ENCODE results near the gene HOXA10. TPM values are rescaled to one million over a fixed set of nuclear protein-coding genes. Genes with fewer than 3 reads are reported as not detected.
A peak's percentile ranks its signal among the peaks of the same experiment; 100 is the strongest.

The HOXA10 gene
- total RNA-seq, 2 donors from 2014 or later = not detected

- 14 to 17% methylated on average over 10 to 15 of the region's 15 CpGs for WGBS, 2 experiments (ENCODE audit: insufficient coverage in 1 of 2, insufficient read length in 1 of 2)
- Histone ChIP-seq H3K4me1 (ENCODE audit: control insufficient read depth, insufficient read depth, low read length) (peaks cover 6% of the 10 kb centered on the region), H3K4me3 (ENCODE audit: low read length) (no peak overlapping the region), H3K9me3 (ENCODE audit: control insufficient read depth, low read length) (no peaks in the 10 kb centered on the region), H3K36me3 (ENCODE audit: control insufficient read depth, insufficient read depth, low read length) (no peaks in the 10 kb centered on the region), H3K27ac (ENCODE audit: low read depth, low read length) (no peak overlapping the region), H3K9ac (ENCODE audit: extremely low read depth, low read length, poor library complexity, severe bottlenecking) (no peak overlapping the region), H3K27me3 (ENCODE audit: control insufficient read depth, insufficient read depth, low read length, poor library complexity, severe bottlenecking) (peaks cover 100% of the 10 kb centered on the region)
- peaks cover 99% of the 10 kb centered on the region for H3K27me3 Mint-ChIP-seq (ENCODE audit: insufficient read depth)
- TF ChIP-seq, protein P1, sequence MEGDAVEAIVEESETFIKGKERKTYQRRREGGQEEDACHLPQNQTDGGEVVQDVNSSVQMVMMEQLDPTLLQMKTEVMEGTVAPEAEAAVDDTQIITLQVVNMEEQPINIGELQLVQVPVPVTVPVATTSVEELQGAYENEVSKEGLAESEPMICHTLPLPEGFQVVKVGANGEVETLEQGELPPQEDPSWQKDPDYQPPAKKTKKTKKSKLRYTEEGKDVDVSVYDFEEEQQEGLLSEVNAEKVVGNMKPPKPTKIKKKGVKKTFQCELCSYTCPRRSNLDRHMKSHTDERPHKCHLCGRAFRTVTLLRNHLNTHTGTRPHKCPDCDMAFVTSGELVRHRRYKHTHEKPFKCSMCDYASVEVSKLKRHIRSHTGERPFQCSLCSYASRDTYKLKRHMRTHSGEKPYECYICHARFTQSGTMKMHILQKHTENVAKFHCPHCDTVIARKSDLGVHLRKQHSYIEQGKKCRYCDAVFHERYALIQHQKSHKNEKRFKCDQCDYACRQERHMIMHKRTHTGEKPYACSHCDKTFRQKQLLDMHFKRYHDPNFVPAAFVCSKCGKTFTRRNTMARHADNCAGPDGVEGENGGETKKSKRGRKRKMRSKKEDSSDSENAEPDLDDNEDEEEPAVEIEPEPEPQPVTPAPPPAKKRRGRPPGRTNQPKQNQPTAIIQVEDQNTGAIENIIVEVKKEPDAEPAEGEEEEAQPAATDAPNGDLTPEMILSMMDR (conservative IDR thresholded peaks at IDR 0.05) = no peak
- H3K36me3 Mint-ChIP-seq (ENCODE audit: low read depth) = no peaks in the 10 kb centered on the region
- H3K27ac Mint-ChIP-seq = no peak overlapping the region
- peaks cover 10% of the 10 kb centered on the region for H3K4me1 Mint-ChIP-seq
- DNase-seq = peak; percentile 60
- no peak overlapping the region for H3K4me3 Mint-ChIP-seq
- H3K9me3 Mint-ChIP-seq = no peaks in the 10 kb centered on the region
These were observed 17.1 kb upstream of the HOXA10 start for GRCh38 chr7:27191161-27191731.

GRCh38 chr7:27189997-27190748 lies 16.1 kb upstream of the HOXA10 start:
- peaks cover 6% of the 10 kb centered on the region for H3K4me1 ChIP-seq (ENCODE audit: control insufficient read depth, insufficient read depth, low read length)
- DNase-seq = peak; percentile 20
- no peak overlapping the region for H3K27ac ChIP-seq (ENCODE audit: low read depth, low read length)
- Mint-ChIP-seq H3K9me3 (no peaks in the 10 kb centered on the region), H3K4me3 (no peak overlapping the region), H3K4me1 (peaks cover 17% of the 10 kb centered on the region), H3K36me3 (ENCODE audit: low read depth) (no peaks in the 10 kb centered on the region), H3K27me3 (ENCODE audit: insufficient read depth) (peaks cover 99% of the 10 kb centered on the region), H3K27ac (no peak overlapping the region)
- no peaks in the 10 kb centered on the region for H3K36me3 ChIP-seq (ENCODE audit: control insufficient read depth, insufficient read depth, low read length)
- no peaks in the 10 kb centered on the region for H3K9me3 ChIP-seq (ENCODE audit: control insufficient read depth, low read length)
- 0 to 46% methylated on average over 3 to 7 of the region's 7 CpGs for WGBS, 2 experiments (ENCODE audit: insufficient coverage in 1 of 2, insufficient read length in 1 of 2)
- no peak overlapping the region for H3K4me3 ChIP-seq (ENCODE audit: low read length)
- no peak overlapping the region for H3K9ac ChIP-seq (ENCODE audit: extremely low read depth, low read length, poor library complexity, severe bottlenecking)
- TF ChIP-seq, protein P1 (conservative IDR thresholded peaks at IDR 0.05) = no peak
- H3K27me3 ChIP-seq (ENCODE audit: control insufficient read depth, insufficient read depth, low read length, poor library complexity, severe bottlenecking) = peaks cover 100% of the 10 kb centered on the region

- peaks cover 99% of the 10 kb centered on the region for H3K27me3 Mint-ChIP-seq (ENCODE audit: insufficient read depth)
- Histone ChIP-seq H3K9ac (ENCODE audit: extremely low read depth, low read length, poor library complexity, severe bottlenecking) (no peak overlapping the region), H3K9me3 (ENCODE audit: control insufficient read depth, low read length) (no peaks in the 10 kb centered on the region), H3K4me3 (ENCODE audit: low read length) (peak overlapping the region; percentile 66), H3K36me3 (ENCODE audit: control insufficient read depth, insufficient read depth, low read length) (no peaks in the 10 kb centered on the region), H3K27me3 (ENCODE audit: control insufficient read depth, insufficient read depth, low read length, poor library complexity, severe bottlenecking) (peaks cover 100% of the 10 kb centered on the region), H3K4me1 (ENCODE audit: control insufficient read depth, insufficient read depth, low read length) (peaks cover 6% of the 10 kb centered on the region), H3K27ac (ENCODE audit: low read depth, low read length) (no peak overlapping the region)
- TF ChIP-seq, protein P1 (conservative IDR thresholded peaks at IDR 0.05) = no peak
- no peaks in the 10 kb centered on the region for H3K9me3 Mint-ChIP-seq
- 9 to 12% methylated on average over 13 to 22 of the region's 22 CpGs for WGBS, 2 experiments (ENCODE audit: insufficient coverage in 1 of 2, insufficient read length in 1 of 2)
- no peak overlapping the region for H3K27ac Mint-ChIP-seq
- H3K4me1 Mint-ChIP-seq = peaks cover 17% of the 10 kb centered on the region
- H3K4me3 Mint-ChIP-seq = peak overlapping the region; percentile 53
- no peaks in the 10 kb centered on the region for H3K36me3 Mint-ChIP-seq (ENCODE audit: low read depth)
- DNase-seq = peak; percentile 80
These were observed 15.3 kb upstream of the HOXA10 start for GRCh38 chr7:27189295-27189996.

Measured in endodermal cell (in vitro differentiated cells).